Measurements from ENCODE around the gene FNBP1. TPM values are rescaled to one million over a fixed set of nuclear protein-coding genes. Genes with fewer than 3 reads are reported as not detected.
"Not testable (repeated sequence)": the region's sequence is repeated elsewhere in the genome, so short reads cannot be mapped to it uniquely, and the experiment has no call there.

FNBP1 gene
- total RNA-seq, 1 donor from 2014 or later = 47.1 TPM

DNA sequence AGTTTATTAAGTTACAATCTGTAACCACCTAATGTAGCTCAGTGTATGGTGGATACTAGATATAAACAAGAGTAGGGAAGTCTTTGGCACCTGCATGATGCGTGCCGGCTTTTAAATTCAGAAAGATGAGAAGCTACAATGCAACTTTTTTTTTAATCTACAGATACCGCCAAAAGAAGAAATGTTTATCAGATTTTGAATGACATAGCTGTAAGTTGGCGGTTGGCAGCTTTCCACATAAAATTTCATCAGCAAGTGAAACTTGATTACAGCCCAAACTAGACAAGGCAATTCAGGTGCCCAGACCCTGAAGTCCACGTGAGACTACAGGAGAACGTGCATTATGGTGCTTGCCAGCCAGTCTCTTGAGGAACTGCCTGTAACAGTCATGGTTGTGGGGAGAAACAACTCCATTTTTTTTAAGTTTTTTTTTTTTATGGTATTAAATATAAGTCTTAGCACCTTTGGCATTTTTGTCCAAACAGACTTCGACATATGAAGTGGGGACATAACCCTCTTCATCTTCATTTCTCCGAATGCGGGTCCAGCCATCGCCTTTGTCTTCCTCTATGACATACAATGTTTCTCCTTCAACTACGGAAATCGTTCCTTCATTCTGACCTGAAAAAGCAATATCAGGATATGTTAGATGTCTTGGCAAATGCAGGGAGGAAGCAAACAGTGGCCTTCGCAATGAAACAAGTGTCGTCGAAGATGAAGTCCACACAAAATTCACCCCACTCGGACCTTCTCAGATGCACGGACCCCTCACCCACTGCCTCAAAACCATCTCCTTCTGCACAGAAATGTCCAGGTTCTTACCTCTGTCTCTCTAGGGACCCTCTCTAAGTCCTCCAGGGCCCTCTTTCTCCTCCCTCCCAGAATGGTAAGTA, 147.4 kb downstream of the FNBP1 start:
- DNase-seq (ENCODE audit: extremely low spot score in 2 of 2) = no peak
- Histone ChIP-seq H3K27me3 (no peaks in the 10 kb centered on the region), H3K4me1 (peaks cover 4% of the 10 kb centered on the region), H3K36me3 (peaks cover 0 to 37% of the 10 kb centered on the region in 2 donors), H3K27ac (no peak overlapping the region), H3K9me3 (no peaks in the 10 kb centered on the region), H3K4me3 (no peak overlapping the region)
- no peak for TF ChIP-seq POLR2AphosphoS5 (IDR thresholded peaks at IDR 0.05; ENCODE audit: insufficient read depth in 1 of 2, low read depth in 1 of 2)
- TF ChIP-seq, protein P1, sequence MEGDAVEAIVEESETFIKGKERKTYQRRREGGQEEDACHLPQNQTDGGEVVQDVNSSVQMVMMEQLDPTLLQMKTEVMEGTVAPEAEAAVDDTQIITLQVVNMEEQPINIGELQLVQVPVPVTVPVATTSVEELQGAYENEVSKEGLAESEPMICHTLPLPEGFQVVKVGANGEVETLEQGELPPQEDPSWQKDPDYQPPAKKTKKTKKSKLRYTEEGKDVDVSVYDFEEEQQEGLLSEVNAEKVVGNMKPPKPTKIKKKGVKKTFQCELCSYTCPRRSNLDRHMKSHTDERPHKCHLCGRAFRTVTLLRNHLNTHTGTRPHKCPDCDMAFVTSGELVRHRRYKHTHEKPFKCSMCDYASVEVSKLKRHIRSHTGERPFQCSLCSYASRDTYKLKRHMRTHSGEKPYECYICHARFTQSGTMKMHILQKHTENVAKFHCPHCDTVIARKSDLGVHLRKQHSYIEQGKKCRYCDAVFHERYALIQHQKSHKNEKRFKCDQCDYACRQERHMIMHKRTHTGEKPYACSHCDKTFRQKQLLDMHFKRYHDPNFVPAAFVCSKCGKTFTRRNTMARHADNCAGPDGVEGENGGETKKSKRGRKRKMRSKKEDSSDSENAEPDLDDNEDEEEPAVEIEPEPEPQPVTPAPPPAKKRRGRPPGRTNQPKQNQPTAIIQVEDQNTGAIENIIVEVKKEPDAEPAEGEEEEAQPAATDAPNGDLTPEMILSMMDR (IDR thresholded peaks at IDR 0.05) = no peak
- intact Hi-C loops (cut with DNase I) = no loop called here

DNA sequence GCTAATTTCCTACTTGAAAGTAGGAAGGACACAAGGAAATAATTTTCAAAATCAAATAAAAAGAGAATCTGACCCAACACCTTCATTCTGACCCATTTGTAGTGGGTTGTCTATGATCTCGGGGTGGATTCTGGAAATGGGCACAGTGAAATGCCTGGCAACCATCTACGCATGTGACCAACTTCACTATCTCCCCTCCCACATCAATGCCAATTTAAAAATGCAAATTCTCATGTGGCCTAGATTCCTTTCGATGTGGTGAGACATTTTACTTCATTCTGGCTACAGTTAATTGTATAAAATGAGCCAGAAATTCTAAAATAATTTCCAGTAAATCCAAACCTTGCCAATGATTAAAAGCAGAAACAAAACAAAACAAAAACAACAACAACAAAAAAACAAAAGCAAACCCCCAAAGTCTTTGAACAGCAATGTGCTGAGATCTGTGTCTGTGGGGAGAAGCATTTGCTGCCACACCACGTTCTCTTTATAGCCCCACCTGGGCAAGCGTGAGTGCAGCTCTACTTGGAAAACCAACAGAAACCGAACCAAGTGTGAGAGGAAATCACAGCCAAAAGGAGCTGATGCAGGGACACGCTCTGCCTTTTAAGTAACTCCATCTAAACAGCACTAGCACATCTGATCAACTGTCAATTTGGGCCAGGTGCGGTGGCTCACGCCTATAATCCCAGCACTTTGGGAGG, 148.7 kb downstream of the FNBP1 start:
- TF ChIP-seq, protein P1 (IDR thresholded peaks at IDR 0.05) = no peak
- TF ChIP-seq POLR2A (IDR thresholded peaks at IDR 0.05) (no peak), POLR2AphosphoS5 (IDR thresholded peaks at IDR 0.05; ENCODE audit: insufficient read depth in 1 of 2, low read depth in 1 of 2) (no peak)
- H3K27ac ChIP-seq = no peak overlapping the region
- no peak overlapping the region for H3K4me3 ChIP-seq
- no peaks in the 10 kb centered on the region for H3K9me3 ChIP-seq
- peaks cover 4% of the 10 kb centered on the region for H3K4me1 ChIP-seq
- peaks cover 0 to 24% of the 10 kb centered on the region in 2 donors for H3K36me3 ChIP-seq
- no peaks in the 10 kb centered on the region for H3K27me3 ChIP-seq
- no peak for DNase-seq (ENCODE audit: extremely low spot score in 2 of 2)
- intact Hi-C loops (cut with DNase I) = no loop called here

DNA sequence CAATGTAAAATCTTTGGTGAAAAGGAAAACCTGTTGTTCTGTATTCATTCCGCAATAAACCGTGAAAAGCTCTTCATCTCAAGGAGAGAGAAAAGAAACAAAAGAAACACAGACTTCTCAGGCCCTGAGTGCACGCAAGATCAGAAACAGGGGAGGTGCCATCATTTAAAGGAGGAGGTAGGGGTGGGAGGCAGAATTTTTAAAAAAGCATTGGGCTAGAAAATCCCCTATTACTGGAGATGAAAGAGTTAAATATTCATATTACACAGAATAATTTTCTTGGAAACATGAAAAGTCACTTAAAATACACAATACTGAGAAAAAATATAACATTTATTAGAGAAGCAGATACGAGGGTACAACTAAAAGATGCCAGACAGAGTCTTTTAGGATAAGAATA, 151.4 kb downstream of the FNBP1 start:
- H3K36me3 ChIP-seq = peaks cover 0 to 15% of the 10 kb centered on the region in 2 donors
- peak overlapping the region; percentile 41 for H3K27ac ChIP-seq
- TF ChIP-seq, protein P1 (IDR thresholded peaks at IDR 0.05) = no peak
- TF ChIP-seq POLR2AphosphoS5 (IDR thresholded peaks at IDR 0.05; ENCODE audit: insufficient read depth in 1 of 2, low read depth in 1 of 2) = no peak
- no peaks in the 10 kb centered on the region for H3K9me3 ChIP-seq
- no peak for DNase-seq (ENCODE audit: extremely low spot score in 2 of 2)
- intact Hi-C loops (cut with DNase I) = no loop called here
- H3K4me1 ChIP-seq = peaks cover 9% of the 10 kb centered on the region
- H3K27me3 ChIP-seq = no peaks in the 10 kb centered on the region
- no peak overlapping the region for H3K4me3 ChIP-seq

DNA sequence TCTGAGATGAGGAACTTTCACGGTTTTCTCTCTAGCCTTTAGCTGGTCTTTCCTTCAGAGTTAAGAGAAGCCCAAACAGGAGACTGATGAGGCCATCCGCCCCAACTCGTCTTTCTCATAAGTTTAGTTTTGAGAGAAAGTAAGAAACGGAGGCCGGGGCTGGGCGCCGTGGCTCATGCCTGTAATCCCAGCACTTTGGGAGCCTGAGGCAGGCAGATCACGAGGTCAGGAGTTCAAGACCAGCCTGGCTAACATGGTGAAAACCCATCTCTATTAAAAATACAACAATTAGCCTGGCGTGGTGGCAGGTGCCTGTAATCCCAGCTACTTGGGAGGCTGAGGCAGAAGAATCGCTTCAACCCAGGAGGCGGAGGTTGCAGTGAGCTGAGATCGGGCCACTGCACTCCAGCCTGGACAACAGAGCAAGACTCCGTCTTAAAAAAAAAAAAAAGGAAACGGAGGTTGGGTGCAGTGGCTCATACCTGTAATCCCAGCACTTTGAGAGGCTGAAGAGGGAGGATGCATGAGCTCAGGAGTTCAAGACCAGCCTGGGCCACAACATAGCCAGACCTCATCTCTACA, 152.2 kb downstream of the FNBP1 start:
- Histone ChIP-seq H3K27ac (peak overlapping the region; percentile 33), H3K4me3 (peak overlapping the region in 1 of 2 donors; percentile 1), H3K36me3 (peaks cover 0 to 11% of the 10 kb centered on the region in 2 donors), H3K4me1 (peaks cover 17% of the 10 kb centered on the region)
- H3K9me3 ChIP-seq; intact Hi-C loops (cut with DNase I); H3K27me3 ChIP-seq; DNase-seq (ENCODE audit: extremely low spot score in 2 of 2): not testable (repeated sequence)

DNA sequence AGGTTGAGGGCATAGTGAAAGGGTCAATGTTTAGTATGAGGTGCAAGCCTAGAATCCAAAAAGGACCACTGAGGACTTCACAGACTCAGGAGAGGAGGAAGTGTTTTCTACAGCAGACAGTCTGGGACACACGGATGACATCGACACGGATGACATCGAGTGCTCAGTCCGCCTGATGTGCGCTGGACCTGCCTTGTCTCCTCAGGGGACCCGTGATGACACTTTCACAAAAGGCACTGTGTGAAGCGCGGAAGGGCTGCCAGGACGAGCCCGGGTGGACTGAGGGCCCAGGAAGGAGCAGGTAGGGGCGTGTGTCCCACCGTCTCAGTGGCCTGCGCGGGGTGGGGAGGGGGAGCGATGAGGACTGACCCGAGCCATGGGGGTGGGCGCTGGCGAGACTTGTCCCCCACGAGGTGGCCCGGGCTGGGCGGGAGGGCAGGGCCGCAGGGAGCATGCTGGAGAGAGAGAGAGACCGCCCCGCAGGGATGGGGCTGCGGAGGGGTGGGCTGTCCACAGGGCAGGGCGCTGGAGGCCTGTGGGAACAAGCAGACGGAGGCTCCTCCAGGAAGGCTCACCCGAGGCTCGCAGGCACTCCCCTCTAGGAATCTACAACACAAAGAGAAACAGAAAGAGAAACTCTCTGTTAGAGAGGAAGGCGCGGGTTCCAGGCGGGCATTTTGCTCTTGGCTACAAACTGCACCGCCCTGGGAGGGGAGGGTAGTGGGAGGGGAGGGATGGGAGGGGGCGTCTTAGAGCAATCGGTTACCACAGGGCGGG, 152.9 kb downstream of the FNBP1 start:
- peak overlapping the region; percentile 33 for H3K27ac ChIP-seq
- H3K4me3 ChIP-seq = peak overlapping the region in 1 of 2 donors; percentile 1
- intact Hi-C loops (cut with DNase I) = loop anchor here (10.0 kb wide), 2 partner anchors 215 to 465 kb away; no protein-coding TSS in a partner anchor
- peaks cover 21% of the 10 kb centered on the region for H3K4me1 ChIP-seq
- DNase-seq (ENCODE audit: extremely low spot score in 2 of 2) = peak in 1 of 2 donors; percentile 75
- H3K36me3 ChIP-seq = peaks cover 0 to 5% of the 10 kb centered on the region in 2 donors
- H3K27me3 ChIP-seq = no peaks in the 10 kb centered on the region
- TF ChIP-seq, protein P1 (IDR thresholded peaks at IDR 0.05) = no peak
- no peak for TF ChIP-seq POLR2AphosphoS5 (IDR thresholded peaks at IDR 0.05; ENCODE audit: insufficient read depth in 1 of 2, low read depth in 1 of 2)
- no peak for TF ChIP-seq POLR2A (IDR thresholded peaks at IDR 0.05)
- no peaks in the 10 kb centered on the region for H3K9me3 ChIP-seq

Data from vagina (tissue), 2 donors.